NCI-H2029 (cell line): ENCODE data around the gene NUSAP1.
"Not testable (repeated sequence)": the region's sequence is repeated elsewhere in the genome, so short reads cannot be mapped to it uniquely, and the experiment has no call there.

Experiments
- DNase-seq: peaks from one replicate; lab custom pipeline; 2025; lab: John Stamatoyannopoulos, UW

Gene NUSAP1

DNA sequence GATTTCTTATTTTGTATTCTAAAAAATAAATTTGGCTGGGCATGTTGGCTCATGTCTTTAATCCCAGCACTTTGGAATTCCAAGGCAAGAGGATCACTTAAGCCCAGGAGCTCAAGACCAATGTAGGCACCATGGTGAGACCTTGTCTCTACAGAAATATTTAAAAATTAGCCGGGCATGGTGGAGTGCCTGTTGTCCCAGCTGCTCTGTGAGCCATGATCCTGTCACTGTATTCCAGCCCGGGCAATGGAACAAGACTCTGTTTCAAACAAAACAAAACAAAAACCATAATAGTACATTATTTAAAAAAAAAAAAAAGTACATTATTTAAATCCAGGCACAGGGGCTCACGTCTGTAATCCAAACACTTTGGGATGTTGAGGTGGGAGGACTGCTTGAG is 78.8 kb downstream of the NUSAP1 start:
- no peak for DNase-seq

- DNase-seq: no peak
Observed at GRCh38 chr15:41416128-41416741, 83.6 kb downstream of the NUSAP1 start.

DNA sequence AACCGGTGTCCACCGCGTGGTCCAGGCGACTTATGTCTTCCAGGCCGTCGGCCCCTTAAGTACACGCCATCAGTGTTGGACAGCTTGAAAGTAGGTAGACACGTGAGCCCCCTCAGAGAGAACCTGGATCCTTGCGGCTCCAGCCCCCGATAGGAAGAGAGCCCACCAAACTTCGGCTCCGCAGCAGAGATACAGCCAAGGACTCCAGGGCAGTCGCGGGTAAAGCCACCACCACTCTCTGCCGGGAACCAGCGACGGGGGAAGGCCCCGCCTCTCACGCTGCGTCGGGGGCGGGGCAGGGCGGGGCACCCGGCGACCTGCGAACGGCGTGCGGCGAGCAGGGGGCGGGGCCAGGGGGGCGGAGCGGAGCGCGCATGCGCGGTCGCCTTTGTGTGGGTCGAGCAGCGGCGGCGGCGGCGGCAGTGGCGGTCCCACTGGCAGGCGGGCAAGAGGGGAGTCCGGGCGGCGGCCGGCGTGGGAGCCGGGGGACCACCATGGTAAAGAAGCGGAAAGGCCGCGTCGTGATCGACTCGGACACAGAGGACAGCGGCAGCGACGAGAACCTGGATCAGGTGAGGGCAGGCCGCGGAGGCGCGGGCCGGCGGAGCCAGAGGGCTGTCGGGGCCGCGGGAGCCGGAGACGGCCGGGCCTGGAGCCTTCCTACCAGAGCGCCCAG is 84.2 kb downstream of the NUSAP1 start, which contains the start of gene RTF1:
Gene RTF1 (plus strand): TSS at position 354 of the 676 bp plus-strand sequence. CDS start 21 bp downstream, at position 375.
- peak; percentile 57 for DNase-seq

- DNase-seq: no peak
Observed at GRCh38 chr15:41417418-41418195, 84.9 kb downstream of the NUSAP1 start.

- no peak for DNase-seq
Observed at GRCh38 chr15:41423979-41424659, 91.4 kb downstream of the NUSAP1 start.

- DNase-seq: no peak
Observed at GRCh38 chr15:41424809-41425208, 92.1 kb downstream of the NUSAP1 start.

- not testable (repeated sequence) for DNase-seq
Observed at GRCh38 chr15:41425907-41426306, 93.2 kb downstream of the NUSAP1 start.

DNA sequence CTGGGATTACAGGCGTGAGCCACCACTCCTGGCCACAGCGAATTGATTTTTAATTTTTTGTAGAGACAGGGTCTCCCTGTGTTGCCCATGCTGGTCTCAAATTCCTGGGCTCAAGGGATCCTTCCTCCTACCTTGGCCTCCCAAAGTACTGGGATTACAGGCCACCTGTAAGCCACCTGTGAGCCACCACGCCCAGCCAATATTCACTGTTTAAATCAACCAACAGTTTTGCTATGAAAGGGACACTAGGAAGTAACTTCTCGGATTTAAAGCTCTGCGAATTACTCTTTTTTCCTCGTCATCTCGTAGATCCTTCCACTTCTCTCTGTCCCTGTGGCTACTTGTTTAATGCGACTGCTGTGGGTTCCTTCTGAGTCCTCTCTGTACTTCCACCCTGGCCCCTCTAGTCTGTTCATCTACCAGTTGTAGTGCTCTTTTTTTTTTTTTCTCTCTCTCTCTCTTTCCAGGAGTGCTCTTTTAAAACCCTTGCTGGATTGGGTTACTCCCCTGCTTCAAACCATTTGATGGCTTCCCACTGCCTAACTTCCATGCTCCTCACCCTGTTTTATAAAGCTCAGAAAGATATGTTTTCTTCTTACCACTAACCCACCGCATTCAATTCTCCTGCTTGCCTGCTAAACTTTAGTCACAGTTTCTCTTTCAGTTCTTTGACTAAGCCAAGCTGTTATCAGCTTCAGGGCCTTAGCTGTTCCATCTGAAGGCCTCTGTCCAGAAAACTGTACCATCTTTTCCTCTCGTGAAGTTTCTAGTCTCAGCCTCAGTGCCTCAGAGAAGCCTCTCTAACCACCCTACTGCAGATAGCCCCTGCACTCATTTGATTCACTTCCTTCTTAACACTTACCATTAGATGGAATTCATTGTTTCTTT is 96.6 kb downstream of the NUSAP1 start:
- no peak for DNase-seq
